HK-2 (cell line): ENCODE measurements around the gene CACNB1.

ENCODE experiments used
- DNase-seq: peaks from one replicate; pipeline ENCODE4 v3.0.0-alpha.2; 2018; ENCODE audit not compliant: unreplicated experiment

The CACNB1 gene

DNA sequence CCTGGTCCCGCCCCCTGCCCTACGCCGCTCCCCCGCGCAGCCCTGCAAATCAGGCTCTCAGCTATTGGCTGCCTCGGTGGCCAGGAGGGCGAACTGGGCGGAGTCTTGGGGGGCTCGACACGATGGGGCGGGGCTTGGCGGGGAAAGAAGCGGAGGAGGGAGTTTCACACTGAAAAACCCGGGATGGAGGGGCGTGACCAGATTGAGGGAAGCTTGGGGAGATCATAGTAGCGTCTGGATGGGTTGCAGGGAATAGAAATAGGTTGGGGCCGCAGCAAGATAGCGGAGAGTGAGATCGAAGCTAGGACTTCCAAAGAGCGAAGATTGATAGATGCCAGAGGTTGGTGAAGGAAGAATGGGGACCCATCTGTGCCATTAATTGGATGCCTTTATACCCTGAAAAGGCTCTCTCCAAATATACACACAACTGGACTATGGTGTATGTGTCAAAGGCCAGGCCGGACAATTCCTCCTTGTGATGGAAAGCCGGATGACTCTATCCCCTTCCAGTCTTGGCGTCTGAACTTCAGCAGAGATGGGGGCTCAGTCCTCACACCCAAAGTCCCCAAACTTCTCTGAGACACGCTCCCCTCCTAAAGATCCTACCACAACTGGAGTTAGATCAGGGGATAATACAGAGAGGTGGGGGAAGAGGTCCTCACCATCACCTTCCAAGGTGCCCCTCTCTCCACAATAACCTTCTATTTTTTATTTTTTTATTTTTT lies 28.7 kb upstream of the CACNB1 start:
- no peak for DNase-seq

DNA sequence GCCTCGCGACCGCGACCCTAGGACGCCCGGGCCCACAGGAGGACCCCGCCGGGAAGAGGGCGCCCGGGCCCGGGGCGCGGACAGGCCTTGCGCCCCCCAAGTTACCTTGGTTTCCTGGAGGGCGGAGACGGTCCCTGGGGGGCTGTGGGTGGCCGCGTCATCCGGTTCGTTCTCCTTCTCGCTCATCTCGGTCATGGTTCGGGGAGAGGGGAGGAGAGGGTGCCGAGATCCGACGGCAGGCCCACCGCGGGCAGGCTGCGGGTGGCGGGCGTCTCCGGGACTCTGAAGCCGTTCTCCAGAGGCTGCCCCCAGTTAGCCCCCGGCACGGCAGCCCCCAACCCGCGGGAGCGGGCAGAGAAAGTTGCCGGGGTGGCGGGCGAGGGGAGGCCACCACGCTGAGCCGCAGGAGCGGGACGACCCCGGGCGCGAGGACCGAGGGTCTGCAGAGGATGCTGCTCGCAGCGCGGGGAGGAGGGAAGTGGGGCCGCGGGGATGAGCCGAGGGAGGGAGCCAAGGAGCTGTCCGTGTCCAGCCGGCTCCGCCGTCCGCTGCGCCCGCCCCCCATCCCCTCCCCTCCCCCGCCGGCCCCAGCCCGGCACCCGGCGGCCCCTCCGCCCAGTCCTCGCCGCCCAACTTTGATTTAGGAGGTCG lies 28.0 kb upstream of the CACNB1 start, which contains the start of gene STAC2:
STAC2 (minus strand) TSS at position 638 of the 651 bp plus-strand sequence; CDS start at position 195, 443 bp downstream.
- no peak for DNase-seq

DNA sequence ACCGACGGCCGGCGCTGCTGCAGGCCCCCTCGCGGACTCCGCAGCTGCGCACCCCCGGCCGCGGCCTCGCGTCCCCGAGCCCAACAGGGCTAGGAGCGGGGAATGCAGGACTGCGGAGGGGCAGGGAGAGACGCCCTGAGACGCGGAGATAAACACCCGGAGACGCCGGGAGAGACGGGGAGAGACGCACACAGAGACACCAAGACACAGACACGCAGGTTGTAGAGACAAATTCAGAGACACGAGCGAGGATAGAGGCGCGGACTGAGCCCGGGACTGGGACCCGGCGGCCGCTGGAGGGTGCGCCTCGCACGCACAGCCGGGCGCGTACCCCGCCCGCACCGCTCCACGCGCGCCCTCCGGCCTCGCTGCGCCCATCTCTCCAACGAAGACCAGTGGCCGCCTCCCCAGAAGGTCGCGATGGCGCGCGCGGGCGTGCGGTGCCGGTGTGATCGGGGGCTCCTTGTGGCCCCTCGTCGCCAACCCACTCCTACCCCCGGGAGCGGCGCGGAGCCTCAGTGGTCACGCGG lies 27.4 kb upstream of the CACNB1 start:
- no peak for DNase-seq

DNA sequence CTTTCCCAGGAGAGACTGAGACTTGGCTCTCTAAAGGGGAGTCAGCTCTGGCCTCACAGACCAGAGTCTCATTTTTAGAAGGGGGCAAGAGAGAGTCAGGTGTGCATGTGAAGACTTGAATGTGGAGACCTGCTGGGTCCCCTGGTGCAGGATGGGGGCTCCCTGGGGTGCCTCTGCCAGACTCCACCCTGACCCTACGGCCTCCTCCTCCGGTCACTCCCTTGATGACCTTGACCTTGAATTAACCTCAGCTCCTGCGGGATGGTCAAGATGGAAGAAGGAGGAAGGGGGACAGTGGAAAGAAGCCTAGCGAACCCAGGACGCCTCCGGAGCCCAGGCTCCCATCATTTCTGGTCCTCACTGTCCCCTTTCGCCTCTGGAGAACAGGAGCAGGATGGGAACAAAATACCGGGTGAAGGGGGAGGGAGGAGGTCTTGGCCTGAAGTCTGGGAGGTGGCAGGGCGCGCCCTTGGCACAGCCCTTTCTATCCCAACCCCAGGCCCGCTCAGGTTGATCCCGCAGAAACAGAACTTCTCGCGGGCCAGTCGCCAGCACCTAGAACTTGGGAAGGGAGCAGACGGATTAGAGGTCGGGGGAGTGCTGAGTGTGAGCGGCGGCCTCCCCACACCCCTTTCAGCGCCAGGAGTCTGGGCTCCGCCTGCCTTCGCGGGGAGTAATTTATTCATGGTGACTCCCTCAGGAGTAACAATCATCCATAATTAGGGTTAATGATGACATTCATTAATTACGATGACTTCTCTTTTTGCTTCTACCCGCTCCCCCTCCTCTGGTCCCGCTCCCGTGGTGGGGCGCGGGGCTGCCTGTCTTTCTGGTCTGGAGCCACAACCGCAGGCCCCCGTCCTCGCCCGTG lies 26.7 kb upstream of the CACNB1 start:
- DNase-seq = no peak

DNA sequence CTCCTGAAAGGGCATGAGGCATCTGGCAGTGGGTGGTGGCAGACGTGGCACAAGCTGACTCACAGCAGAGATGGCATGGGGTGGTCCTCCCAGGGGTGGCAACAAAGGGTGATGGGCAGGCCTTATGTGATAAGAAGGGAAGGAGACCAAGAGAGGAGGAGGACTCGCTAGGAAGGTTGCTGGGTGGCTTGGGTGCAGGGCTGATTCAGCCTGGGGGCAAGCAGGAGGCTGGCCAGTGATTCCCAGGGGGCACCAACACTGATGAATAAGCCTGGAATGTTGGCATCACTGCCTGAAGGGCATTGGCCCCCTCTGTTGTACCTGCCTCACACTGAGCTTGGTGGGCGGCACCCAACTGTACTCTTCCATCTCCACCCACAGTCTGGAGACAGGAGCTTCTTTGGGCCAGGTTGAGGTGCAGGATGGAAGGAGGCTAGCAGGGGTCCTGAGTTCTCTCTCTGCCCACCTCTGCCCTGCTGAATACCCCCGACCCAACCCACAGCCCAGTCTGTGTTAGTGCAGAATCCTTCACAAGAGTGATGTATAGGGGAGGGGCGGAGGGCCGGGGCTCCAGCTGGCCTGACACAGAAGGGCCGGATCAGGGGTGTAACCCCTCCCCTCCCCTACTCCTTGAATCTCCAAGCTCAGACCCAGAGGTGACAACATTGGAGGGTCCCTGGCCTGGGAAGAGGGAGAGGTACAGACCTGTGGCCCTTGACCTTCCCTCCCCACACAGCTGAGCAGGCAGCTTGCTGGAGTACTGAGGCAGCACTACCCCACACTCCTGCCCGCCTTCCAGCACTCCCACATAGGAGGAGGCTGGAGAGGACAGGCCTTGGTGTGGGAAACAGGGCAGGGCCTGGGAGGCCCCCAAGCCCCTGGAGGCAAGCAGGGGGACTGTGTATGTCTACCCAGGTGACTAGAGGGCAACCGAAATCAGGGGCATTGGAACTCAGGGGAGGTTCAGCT lies 25.7 kb upstream of the CACNB1 start:
- no peak for DNase-seq

DNA sequence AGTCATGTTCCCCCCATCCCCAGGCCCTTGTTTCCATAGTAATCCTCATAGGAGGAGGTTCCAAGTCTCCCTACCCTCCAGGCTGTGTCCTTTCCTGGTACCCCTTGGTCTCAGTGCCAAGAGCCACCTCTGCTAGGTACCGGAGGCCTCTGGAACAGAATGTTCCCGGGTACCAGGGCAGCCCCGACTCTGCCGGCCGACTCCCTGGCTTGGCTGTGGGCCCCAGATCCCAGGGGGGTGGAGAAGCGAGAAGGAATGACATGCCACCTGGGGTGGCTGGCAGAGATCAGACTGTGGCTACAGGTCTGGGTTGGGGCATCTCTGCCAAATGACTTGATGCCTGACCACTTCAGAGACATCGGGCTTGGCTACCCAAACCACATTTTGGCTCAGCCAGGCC lies 24.7 kb upstream of the CACNB1 start:
- no peak for DNase-seq

DNA sequence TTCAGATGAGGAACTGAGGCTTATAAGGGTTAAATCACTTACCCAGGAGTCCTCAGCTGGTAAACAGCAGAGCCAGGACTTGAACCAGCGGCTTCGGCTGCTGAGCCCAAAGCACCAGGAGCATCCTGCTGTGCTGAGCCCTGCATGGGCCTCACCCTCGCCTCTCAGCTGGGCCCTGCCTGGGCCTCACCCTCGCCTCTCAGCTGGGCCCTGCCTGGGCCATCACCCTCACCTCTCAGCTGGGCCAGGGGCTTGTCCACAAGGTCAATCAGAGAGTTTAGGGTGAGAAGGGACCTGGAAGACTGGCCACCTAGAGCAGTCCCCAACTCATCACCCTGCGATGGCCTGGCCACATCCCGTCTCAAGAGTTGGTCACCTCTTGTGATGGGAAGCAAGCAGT lies 24.1 kb upstream of the CACNB1 start:
- DNase-seq = no peak

DNA sequence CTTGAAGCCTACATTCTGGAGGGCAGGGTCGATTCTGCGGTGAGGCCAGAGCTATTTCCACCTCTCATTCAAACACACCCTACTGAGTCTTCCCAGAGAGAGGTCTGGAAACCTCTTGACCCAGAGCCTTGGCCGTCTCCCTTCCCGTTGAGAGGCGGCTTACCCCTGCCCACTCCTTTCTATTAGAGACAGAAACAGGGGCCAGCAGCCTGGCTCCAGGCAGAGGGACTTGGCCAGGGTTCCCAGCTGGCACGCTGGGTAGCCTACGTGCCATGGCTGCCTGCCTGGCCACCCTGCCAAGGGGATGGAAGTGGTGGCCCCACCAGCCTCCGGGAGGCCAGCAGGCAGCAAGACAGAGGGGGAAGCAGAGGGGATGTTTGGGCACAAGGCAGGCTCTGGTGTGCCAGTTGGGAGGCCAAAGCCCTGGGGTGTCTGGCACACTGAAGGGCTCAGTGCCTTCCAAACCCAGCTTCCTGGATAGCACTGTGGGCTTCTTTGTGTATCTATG lies 22.2 kb upstream of the CACNB1 start:
- no peak for DNase-seq

DNA sequence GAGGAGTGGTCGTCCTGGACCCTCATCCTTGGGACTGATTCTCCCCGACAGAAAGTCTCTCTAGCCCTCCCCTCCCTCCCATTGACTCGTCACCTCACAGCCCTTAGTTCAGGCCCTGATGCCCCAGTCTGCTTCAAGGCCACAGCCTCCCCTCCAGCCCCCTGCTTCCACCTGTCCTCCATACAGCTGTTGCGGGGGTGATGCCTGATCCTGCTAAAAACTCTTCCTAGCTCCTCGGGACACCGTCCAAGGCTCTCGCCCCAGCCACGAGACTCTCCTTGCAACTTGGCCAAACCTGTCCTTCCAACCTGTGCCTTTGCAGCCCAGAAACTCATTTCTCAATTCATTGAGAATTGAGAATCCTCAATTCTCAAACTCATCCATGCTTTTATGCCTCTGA lies 21.4 kb upstream of the CACNB1 start:
- DNase-seq = no peak

DNA sequence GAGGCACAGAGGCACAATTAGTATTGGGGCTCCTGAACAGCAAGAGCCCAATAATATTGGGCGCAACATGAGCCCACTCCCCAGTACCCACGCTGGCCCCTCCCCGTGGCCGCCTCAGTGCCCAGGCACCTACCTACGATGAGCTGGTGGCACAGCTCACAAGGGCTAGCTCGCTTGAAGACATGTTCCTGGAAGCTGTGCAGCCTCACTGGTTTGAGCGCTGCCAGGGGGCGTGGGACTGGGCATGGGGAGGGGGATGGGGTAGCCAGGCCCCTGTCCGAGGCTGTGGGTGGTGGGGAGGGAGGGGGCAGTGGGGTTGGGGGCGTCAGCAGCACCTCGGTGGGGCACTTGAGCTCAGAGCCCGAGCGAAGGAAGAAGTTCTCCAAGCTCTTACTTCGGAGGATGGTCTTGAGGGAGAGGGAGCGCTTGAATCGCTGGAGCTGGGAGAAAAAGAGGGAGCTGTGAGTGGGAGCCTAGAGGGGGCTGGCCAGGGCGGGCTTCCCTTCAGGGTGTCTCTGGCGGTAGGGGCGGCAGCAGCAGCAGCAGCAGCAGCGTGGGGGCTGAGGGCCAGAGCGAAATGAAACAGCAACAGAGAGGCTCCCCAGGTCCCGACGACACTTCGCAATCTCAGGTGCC lies 20.4 kb upstream of the CACNB1 start:
- DNase-seq = no peak

DNA sequence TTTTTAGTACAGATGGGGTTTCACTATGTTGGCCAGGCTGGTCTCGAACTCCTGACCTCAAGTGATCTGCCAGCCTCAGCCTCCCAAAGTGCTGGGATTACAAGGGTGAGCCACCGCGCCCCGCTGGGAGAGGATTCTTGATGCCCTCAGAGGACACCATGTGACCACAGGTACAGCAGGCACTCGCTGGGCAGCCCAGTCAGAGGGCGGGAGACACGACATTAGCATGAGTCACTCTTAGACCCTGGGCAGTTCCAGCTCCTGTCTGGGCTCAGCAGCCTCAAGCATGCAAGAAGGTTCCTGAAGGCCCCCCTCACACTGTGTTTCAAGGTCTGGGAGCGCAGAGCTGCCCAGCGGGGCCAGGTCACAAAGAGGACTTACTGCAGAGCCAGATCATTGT lies 16.4 kb upstream of the CACNB1 start:
- peak; percentile 71 for DNase-seq

DNA sequence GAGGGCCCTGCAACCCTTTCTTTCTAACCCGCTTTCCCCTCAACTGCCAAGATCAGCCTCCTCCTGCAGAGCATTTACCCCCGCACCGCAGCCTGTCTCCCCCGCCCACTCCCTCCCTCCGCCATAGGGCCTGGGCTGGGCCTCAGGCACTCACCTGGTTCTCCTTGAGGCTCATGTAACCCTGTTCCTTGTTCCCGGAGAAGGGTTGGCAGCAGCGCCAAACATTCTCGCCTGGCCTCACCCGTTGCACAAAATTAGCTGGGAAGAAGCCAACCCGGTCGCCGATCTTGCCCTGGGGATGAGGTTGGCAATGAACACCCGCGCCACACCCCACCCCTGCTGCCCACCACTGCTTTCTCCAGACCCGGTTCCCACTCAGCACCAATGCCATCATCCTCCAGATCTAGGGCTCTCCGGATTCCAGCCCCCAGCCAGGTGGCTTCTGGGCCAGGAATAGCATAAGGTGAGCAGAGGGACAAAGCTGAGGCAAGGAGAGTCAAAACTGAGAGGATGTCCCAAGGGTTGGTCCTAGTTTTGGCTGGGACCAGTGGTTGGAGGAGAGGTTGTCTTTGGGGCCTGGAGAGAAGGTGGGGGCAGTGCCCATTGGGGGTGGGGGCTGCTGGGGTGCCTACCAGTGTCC lies 15.5 kb upstream of the CACNB1 start:
- no peak for DNase-seq

DNA sequence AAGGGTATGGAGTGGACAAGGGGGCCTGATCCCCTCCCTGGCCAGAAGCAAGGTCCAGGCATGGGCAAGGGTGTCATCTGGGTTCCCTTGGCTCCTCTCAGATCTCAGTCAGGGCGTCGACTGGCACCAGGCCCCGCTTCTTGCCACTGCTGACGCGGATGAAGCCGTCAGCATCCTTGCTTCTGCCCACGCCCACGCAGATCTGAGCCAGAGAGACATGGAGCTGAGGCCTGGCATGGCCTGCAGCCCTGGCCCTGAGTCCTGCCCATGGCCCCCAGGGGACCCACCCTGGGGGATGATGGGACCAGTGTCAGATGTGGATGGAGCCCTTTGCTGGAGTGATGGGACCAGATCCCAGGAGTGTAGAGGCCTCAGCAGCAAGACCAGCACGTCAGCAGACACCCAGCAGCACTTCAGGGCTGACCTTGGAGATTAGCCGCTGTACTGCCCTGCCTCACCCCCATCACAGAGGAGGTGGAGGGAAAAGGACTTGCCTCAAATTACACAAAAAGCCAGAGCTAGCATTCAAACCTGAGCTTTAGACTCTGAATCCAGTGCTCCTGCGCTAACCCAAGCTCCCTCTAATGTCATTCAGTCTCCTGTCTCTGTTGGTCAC lies 14.8 kb upstream of the CACNB1 start:
- no peak for DNase-seq

DNA sequence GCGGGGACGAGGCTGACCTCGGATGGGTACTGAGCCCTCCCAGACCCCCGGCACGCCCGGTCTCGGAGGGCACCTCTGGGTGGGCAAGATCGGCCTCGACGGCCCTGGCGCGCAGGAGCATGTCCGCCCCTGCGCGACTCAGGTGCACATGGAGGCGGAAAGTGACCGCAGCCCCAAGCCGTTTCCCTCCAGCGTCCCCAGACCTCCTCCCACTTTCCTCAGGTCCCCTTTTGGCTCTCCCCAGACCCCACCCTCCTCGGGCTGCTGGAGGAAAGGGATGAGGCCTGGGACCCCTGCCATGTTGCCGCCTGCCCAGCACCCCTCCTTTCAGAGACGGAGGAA lies 12.6 kb upstream of the CACNB1 start:
- no peak for DNase-seq

DNA sequence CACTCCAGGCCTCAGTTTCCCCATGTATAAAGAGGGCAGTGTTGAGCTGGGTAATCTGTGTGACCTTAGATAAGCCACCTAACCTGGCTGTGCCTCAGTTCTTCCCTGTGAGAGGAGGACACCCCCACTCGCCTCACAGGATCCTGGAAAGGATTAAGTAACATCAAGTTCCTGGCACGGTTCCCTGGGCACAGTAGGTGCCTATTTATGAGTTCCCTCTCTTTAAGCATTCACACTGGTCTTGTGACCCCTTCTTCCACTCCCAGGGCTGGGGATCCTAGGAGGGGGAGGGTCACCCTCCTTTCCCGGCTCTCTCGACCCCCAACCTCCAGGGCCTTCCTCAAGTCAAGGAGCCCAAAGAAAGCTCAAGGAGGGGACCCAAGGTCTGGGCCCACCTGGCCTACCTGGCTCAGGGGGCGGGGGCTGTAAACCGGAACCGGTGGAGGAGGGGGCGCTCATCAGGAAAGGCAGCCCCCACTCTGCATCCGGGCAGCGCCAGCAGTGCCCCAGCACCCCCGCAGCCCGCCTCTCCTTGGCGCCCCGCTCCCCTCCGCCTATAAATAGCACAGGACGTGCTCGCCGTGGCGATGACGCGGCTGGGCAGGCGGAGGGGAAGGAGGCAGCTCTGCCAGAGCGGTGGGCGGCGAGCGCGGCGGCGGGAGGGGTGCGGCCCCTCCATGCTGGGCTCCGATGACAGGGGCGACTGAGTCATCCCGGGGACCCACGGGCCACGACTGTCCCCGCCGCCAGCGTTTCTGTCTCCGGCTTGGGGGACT lies 12.0 kb upstream of the CACNB1 start:
- peak; percentile 43 for DNase-seq

DNA sequence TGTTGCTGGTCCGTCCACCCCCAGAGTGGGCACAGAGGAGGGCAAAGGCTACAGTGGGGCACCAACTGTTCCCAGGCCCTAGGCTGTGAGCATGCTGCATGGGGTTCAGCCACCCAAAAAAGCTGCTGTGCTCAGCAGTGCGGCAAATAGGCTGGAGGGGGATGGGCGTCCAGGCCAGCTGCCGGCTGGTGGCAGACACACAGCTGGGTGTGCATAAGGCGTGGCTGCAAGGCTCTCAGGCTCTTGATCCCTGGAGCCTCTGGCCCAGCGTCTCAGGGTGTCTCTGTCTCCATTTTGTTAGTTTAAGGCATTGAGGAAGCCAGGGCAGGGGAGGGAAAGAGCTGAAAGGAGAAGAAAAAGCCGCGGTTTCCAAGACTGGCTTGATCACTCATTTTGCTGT lies 11.4 kb upstream of the CACNB1 start:
- DNase-seq = no peak

DNA sequence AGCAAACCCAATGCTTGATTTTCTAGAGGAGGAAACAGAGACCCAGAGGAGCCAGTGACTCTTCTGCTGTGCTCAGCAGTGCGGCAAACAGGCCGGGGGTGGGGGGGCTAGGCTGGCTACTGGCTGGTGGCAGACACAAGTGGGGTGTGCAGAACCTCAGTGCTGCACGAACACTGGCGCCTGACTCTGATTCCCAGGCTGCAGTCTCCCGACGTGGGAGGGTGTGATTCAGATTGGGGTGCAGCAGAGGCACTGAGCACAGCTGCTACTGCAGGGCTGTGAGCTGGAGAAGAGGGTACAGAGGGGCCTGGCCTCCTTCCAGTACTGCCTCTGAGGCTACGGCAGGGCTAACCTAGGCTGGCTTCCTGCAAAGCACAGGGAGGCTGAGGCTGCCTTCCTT lies 10.7 kb upstream of the CACNB1 start:
- DNase-seq = no peak

DNA sequence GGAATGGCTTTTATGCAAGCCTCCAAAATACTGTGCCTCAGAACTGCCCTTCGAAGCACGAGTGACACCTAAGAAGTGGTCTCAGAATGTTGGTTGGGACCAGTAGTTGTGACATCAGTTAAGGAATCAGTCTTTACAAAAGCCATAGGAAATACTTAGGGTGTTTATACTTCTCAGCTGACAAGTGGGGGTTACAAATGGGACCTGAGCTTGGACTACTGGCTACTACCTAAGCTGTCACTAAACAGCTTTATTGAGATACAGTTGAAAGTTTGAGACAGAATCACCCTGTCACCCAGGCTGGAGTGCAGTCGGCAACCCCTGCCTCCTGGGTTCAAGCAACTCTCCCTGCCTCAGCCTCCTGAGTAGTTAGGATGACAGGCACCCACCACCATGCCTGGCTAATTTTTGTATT lies 7.7 kb upstream of the CACNB1 start:
- DNase-seq = no peak

DNA sequence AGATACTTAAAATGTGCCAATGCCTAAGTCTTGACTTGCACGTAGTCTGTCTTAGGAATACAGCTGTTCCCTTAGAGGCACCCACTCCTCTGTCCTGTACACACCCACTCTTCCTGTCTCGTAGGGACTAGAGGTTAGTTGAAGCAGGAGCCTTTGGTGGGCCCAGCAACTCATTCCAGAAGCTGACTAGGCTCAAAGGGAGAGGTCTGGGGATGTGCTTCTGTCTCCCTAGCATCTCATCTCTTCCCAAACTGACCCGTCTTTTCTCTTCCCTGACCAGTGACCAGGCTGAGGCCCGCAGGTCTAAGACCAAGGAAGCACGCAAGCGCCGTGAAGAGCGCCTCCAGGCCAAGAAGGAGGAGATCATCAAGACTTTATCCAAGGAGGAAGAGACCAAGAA lies 6.8 kb upstream of the CACNB1 start:
- DNase-seq = no peak
